Loucy (cell line): Measurements from ENCODE around the gene ABLIM1.

Experiments used
- CTCF ChIP-seq: fragments of 200-600 bp; sonication (generic); conservative IDR thresholded peaks from 2 replicates; pipeline ENCODE4 v1.5.1; 2014; ENCODE audit warnings: mild to moderate bottlenecking, antibody characterized with exemption, low read length
- EZH2phosphoT487 ChIP-seq: fragments of 200-600 bp; IDR thresholded peaks from 2 replicates; pipeline ENCODE4 v1.6.1; 2018; ENCODE audit warnings: antibody characterized with exemption, mild to moderate bottlenecking, moderate library complexity, borderline replicate concordance

- TF ChIP-seq CTCF, result no peak
- no peak for TF ChIP-seq EZH2phosphoT487
Measured at GRCh38 chr10:114453576-114453975, 204.5 kb downstream of the ABLIM1 start.
